ENCODE measurements around the gene CEBPG.

Gene CEBPG

DNA sequence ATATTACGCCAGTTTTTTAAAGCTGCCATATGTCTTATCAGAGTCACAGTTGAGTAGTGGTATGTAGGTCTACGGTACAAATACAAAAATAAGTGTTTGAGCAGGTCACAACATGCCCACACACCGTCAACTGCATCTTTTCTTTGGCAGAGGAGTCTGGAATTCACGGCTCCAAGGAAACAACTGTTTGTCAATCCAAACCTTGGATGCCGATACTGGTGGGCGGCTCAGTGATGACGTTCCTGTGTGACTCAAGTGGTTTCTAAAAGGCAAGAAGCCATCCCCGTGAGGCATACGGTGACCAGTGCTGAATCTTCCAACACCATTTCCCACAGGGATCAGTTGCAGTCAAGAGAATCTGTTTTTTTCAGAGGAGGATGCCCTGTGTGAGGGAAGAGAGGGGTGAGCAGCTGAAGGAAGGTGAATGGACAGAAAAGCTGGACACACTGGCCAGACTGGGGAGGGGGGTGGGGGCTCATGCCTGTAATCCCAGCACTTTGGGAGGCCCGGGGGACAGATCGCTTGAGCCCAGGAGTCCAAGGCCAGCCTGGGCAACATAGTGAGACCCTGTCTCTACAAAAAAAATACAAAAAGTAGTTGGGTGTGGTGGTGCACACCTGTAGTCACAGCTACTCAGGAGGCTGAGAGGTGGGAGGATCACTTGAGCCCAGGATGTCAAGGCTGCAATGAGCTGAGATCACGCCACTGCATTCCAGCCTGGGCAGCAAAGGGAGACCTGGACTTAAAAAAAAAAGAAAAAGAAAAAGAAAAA lies 22.8 kb upstream of the CEBPG start:
- no peak for DNase-seq (ENCODE audit: low read depth, low spot score)

DNA sequence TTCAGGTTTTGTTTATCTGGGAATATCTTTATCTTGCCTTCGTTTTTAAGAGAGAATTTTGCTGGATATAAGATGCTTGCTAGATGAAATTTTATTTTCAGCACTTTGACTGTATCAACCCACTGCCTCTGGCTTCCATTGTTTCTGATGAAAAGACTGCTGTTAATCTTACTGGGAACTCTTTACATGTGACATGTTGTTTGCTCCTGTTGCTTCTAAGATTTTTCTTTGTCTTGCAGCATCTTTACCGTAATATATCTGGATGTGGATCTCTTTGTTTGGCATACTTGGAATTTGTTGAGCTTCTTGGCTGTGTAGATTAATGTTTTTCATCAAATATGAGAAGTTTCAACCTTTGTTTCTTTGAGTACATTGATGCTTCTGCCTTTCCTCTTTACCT lies 18.0 kb upstream of the CEBPG start:
- DNase-seq (ENCODE audit: low read depth, low spot score), result no peak

GRCh38 chr19:33357556-33357955 lies 16.0 kb upstream of the CEBPG start:
- DNase-seq (ENCODE audit: low read depth, low spot score), result no peak

GRCh38 chr19:33358408-33358807 lies 15.1 kb upstream of the CEBPG start:
- DNase-seq (ENCODE audit: low read depth, low spot score), result no peak

DNA sequence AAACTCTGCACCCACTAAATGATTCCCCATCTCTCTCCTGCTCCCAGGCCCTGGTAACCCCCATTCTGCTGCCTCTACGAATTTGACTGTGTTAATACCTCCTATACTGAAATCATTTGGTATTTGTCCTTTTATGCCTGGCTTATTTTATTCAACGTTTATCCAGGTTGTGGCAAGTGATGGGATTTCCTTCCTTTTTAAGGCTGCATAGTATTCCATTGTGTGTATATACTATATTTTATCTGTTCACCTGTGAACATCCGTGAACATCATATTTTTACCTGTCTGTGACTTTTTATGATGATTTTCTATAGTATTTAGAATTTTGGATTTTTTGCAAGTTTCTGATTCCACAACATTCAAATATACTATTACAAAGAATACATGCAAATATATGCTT lies 13.9 kb upstream of the CEBPG start:
- no peak for DNase-seq (ENCODE audit: low read depth, low spot score)

- DNase-seq (ENCODE audit: low read depth, low spot score), result no peak
These were observed 10.8 kb upstream of the CEBPG start for GRCh38 chr19:33362508-33363228.

DNA sequence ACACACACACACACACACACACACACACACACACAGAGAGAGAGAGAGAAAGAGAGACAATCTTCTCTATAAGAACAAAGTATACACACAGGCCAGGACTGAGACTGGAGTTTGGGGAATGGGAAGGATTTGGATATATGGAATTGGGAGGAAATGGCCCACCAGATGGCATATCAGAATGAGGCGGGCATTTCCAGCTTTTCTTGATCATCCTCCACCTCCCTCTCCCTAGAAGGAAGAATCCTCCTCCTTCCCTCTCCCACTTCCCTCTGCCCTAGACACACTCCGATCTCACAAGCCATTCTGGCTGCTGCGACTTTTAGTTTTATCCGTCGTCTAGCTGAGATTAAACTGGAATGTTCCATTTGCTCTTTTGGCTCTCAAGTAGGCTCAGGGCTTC lies 10.0 kb upstream of the CEBPG start:
- no peak for DNase-seq (ENCODE audit: low read depth, low spot score)

GRCh38 chr19:33365691-33366090 lies 7.8 kb upstream of the CEBPG start:
- no peak for DNase-seq (ENCODE audit: low read depth, low spot score)

DNA sequence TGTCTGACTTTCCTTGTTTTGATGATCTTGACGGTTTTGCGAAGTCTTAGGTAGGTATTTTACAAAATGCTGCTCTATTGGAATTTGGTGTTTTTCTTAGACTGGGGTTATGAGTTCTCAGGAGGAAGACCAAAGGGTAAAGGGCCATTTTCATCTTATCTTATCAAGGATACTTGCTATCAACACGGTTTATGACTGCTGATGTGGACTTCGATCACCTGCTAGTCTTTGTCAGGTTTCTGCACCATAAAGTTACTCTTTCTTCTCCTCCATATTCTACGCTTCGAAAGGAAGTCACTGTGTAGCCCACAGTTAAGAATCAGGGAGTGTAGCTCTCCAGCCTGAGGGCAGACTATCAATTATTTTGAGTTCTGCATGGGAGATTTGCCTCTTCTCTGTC lies 7.4 kb upstream of the CEBPG start:
- no peak for DNase-seq (ENCODE audit: low read depth, low spot score)

DNA sequence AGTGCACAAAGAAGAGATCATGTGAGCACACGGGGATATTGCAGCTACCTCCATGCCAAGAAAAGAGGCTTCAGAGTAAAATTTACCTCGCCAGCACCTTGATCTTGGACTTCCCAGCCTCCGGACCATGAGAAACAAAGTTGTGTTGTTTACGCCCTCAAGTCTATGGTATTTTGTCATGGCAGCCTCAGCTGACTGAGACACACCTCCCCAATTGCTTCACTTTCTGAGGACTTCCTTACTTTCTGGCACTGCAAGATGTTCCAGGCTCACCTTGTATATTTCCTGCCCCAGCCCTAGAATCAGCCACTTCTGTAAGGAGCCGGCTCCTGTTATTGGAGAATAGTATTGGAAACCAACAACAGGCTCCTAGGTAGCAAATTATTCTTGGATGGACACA lies 6.6 kb upstream of the CEBPG start:
- no peak for DNase-seq (ENCODE audit: low read depth, low spot score)

DNA sequence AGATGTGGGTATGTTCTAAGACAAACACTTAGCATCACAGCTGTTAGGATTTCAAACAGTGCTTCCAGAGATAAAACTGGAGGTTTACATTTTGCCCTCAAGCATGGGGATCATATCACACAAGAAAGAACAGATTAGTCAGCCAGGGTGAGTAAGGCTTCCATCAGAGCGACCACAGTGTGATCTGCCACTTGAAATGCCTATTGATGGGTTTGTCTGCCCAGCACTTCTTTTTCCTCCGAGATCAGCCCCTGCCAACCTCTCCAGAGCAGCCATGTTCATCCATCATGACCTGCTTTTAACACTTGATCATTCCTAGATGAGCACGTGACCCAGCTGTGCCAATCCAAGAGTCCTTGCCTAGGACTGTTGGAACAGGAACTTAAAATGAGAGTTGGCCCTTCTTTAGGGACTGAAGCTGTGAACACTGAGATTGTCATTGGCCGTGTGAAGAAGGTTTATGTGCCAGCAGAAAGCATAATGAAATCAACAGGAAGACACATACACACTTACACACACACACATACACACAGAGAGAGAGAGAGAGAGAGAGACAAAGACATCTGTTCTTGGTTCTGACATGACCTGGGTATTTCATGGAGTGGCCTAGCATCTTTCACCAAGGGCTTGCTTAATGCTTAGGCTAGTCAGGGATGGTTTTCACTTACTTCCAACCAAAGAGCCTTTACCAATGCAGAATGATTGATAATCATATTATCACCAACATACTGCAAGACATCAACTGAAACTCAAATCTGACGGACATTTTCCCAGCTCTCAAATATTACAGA lies 5.2 kb upstream of the CEBPG start:
- DNase-seq (ENCODE audit: low read depth, low spot score), result no peak

DNA sequence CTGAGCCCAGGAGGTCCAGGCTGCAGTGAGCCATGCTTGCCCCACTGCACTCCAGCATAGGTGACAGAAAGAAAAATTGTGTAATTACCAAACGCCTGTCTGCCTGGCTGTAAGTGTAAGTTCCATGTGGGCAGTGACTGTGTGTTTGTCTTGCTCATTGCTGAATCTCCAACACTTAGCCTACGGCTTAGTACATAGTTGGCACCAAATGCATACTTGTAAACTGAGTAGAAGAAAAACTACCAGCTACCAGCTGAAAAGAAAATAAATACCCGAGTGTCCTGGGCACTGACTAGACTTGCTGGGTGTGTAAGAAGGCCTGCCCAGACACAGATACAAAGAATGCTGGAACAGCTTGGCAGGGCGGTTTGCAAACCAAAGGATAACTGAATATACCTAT lies 2.7 kb upstream of the CEBPG start:
- no peak for DNase-seq (ENCODE audit: low read depth, low spot score)

GRCh38 chr19:33374236-33374714 lies 766 bp downstream of the CEBPG start:
- no peak for DNase-seq (ENCODE audit: low read depth, low spot score)

- no peak for DNase-seq (ENCODE audit: low read depth, low spot score)
These were observed 1.8 kb downstream of the CEBPG start for GRCh38 chr19:33375156-33375836.

- DNase-seq (ENCODE audit: low read depth, low spot score), result no peak
These were observed 2.3 kb downstream of the CEBPG start for GRCh38 chr19:33375837-33376159.

DNA sequence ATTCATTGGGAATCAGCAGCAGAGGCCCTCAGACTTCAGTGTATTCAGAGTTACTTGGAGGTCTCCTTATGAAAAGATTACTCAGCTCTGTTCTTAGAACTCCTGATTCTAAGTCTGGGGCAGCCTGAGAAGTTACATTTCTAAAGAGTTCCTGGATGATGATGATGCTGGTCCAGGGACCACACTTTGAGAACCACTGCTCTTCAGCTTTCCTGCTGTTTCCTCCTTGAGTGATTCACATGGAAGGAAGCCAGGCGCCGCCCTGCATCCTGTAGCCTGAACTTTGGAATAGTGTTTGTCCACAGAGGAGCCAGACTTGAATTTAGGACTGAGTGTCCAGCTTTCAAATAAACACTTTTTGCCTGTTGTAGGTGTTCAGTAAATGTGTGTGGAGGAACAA lies 2.9 kb downstream of the CEBPG start:
- DNase-seq (ENCODE audit: low read depth, low spot score), result no peak

DNA sequence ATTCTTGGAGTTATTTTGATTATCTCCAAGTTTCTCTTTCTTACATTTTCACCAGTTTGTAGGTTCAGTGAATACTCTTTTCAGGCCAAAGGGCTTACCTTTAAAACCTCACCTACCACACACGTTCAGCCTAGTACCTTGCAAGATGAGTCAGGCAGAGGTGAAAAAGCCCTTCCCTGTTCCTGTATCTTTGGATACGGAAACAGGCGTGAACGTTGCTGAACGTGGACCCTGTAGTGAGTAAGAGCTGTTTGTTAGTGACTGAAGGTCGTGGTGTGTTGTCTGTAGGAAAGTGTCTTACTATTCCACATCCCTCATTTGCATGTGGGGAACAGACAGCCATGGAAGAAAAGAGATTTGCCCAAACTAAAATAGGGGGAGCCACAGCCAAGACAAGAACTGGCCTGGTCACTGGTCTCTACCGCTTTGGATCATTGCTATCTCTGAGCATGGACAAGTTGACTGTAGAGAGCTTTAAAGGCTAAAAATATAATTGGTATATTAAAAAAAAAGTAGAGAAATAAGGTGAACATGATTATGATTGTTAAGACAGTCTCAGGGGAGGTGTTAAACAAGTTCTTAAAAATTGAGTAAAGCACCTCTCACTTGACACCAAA lies 3.5 kb downstream of the CEBPG start:
- DNase-seq (ENCODE audit: low read depth, low spot score), result no peak

DNA sequence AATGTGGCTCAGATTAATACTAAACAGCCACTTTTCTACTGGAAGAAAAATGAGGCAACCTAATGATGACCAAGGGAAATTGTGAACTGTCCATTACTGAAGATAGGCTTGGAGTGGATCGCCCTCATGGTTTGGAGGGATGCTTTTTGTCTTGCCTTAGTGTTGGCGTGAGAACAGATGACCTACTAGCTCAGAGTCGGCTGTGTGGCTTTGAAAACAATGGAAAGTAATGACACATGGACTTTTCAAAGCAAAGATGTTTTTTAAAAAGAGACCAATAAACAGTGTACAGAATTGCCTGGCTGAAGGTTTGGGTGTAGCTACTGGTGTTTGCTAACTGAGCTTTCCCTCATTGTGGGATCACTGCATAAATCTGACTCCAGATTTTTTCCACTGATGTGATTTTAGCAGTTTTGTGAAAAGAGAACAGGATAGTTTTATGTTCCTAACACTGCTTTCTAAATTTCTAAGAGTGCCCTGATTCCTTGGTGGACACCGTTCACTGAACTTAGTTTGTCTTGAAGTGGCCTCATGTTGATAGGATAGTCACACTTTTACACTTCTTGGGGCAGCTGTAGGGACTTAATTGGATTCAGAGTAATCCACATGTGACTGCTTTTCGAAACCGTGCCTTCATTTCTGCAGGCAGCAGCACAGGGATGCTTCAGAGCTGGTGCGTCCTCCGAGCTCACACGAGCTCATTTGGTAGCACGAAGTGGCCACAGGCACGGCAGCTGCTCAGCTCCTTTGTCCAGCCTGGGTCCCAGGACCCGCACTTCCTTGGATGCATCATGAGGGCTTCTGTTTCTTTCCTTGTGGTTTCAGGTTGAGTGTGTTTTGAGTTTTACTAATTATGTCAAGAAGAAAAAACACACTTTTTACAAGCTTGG lies 4.3 kb downstream of the CEBPG start:
- no peak for DNase-seq (ENCODE audit: low read depth, low spot score)

GRCh38 chr19:33379151-33379829 lies 5.8 kb downstream of the CEBPG start:
- no peak for DNase-seq (ENCODE audit: low read depth, low spot score)

- no peak for DNase-seq (ENCODE audit: low read depth, low spot score)
These were observed 7.6 kb downstream of the CEBPG start for GRCh38 chr19:33381101-33381500.

All from activated naive CD8-positive, alpha-beta T cell treated with anti-CD3 and anti-CD28 coated beads, Interleukin-2, amount 50 U/mL, for 16 hours (primary cell).